A673 (cell line): Measurements from ENCODE around the gene ZNF646.

Source experiments
- CTCF ChIP-seq: fragments of 300-800, 200-600 bp; sonication (generic); conservative IDR thresholded peaks from 2 replicates; pipeline ENCODE4 v1.5.1; 2017; ENCODE audit warnings: low read depth, mild to moderate bottlenecking, antibody characterized with exemption, low read length, moderate library complexity, mixed read lengths
- EZH2 ChIP-seq: fragments of 200-600 bp; sonication (generic); IDR thresholded peaks from 2 replicates; pipeline ENCODE4 v1.6.1; 2017; ENCODE audit warnings: borderline replicate concordance, low read depth, mild to moderate bottlenecking, mixed read lengths, antibody characterized with exemption, low read length; ENCODE audit not compliant: poor library complexity, severe bottlenecking

DNA sequence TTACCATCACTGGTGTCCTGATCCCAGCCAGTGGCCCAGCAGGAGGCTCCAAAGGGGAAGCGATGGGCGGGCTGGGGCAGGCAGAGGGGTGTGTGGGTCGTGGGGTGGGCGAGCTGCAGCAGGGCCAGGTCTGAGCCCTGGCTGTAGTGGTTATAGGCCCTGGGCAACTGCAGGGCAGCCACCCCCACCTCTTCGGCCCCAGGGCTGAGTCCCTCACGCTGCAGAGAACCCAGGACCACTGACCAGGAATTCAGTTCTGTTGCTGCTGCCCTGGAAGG, 12.3 kb downstream of the ZNF646 start:
- TF ChIP-seq CTCF (no peak), EZH2 (no peak)
